HepG2 (cell line): ENCODE measurements around the gene LDAH. TPM values are rescaled to one million over a fixed set of nuclear protein-coding genes. Genes with fewer than 3 reads are reported as not detected.
A peak's percentile ranks its signal among the peaks of the same experiment; 100 is the strongest.

ENCODE experiments used
- ARID2 ChIP-seq: sonication (generic); formaldehyde crosslinking; IDR thresholded peaks from 2 replicates; pipeline ENCODE4 v1.8.1; 2022; ENCODE audit warnings: mild to moderate bottlenecking, missing genetic modification reagents, borderline replicate concordance
- BHLHE40 ChIP-seq: IDR thresholded peaks from 2 replicates; pipeline ENCODE4 v1.6.1; 2011; ENCODE audit warnings: low read length, improper control_type of control experiment
- CREM ChIP-seq, 2 experiments: sonication (generic) in 1 of 2; formaldehyde crosslinking in 1 of 2; IDR thresholded peaks; 2 replicates each; pipeline versions ENCODE4 v1.4.0 to v1.6.1; 2016 to 2020; ENCODE audit warnings: antibody characterized with exemption in 1 of 2, mild to moderate bottlenecking in 1 of 2, missing genetic modification reagents in 1 of 2
- IKZF1 ChIP-seq: fragments of 450-650 bp; IDR thresholded peaks from 2 replicates; pipeline ENCODE4 v1.7.1; 2016
- JUNB ChIP-seq: sonication (generic); formaldehyde crosslinking; IDR thresholded peaks from 2 replicates; pipeline ENCODE4 v1.8.0; 2022; ENCODE audit warnings: missing genetic modification reagents, mild to moderate bottlenecking, borderline replicate concordance
- KMT2A ChIP-seq: sonication (generic); formaldehyde crosslinking; IDR thresholded peaks from 2 replicates; pipeline ENCODE4 v1.4.0; 2020; ENCODE audit warnings: missing genetic modification reagents
- POLR2AphosphoS5 ChIP-seq: IDR thresholded peaks from 2 replicates; pipeline ENCODE4 v1.6.1; 2012; ENCODE audit warnings: low read depth, low read length
- RCOR2 ChIP-seq: IDR thresholded peaks from 2 replicates; pipeline ENCODE4 v1.6.1; 2016; ENCODE audit warnings: missing biosample characterization, missing genetic modification reagents
- RNF2 ChIP-seq: fragments of 450-650 bp; conservative IDR thresholded peaks from 2 replicates; pipeline ENCODE4 v1.6.1; 2016; ENCODE audit warnings: low read depth
- SMARCC2 ChIP-seq: fragments of 450-650 bp; IDR thresholded peaks from 2 replicates; pipeline ENCODE4 v1.6.1; 2017; ENCODE audit warnings: antibody characterized with exemption, mild to moderate bottlenecking
- SNRNP70 ChIP-seq: fragments of 200-400 bp; formaldehyde crosslinking; IDR thresholded peaks from 2 replicates; pipeline ENCODE4 v1.6.1; 2017; ENCODE audit warnings: mild to moderate bottlenecking, low read depth, low read length, moderate library complexity
- TBP ChIP-seq: sonication (generic); formaldehyde crosslinking; IDR thresholded peaks from 2 replicates; pipeline ENCODE4 v1.5.0; 2020; ENCODE audit warnings: missing genetic modification reagents
- ZFP90 ChIP-seq: sonication (generic); formaldehyde crosslinking; IDR thresholded peaks from 2 replicates; pipeline ENCODE4 v1.8.0; 2022; ENCODE audit warnings: missing genetic modification reagents, mild to moderate bottlenecking, inconsistent platforms, borderline replicate concordance
- ZNF331 ChIP-seq: sonication (generic); formaldehyde crosslinking; IDR thresholded peaks from 2 replicates; pipeline ENCODE4 v1.4.0; 2020; ENCODE audit warnings: missing genetic modification reagents
- ZNF343 ChIP-seq: sonication (generic); formaldehyde crosslinking; IDR thresholded peaks from 2 replicates; pipeline ENCODE4 v1.4.0; 2020; ENCODE audit warnings: mild to moderate bottlenecking, missing genetic modification reagents
- ZNF564 ChIP-seq: sonication (generic); formaldehyde crosslinking; IDR thresholded peaks from 2 replicates; pipeline ENCODE4 v1.8.1; 2023; ENCODE audit warnings: mild to moderate bottlenecking, missing genetic modification reagents
- ZNF577 ChIP-seq: sonication (generic); formaldehyde crosslinking; IDR thresholded peaks from 2 replicates; pipeline ENCODE4 v1.4.0; 2020; ENCODE audit warnings: mild to moderate bottlenecking, low read depth, missing genetic modification reagents, borderline replicate concordance
- ZNF687 ChIP-seq: sonication (generic); formaldehyde crosslinking; IDR thresholded peaks from 2 replicates; pipeline ENCODE4 v1.5.1; 2020; ENCODE audit warnings: mild to moderate bottlenecking, missing genetic modification reagents, moderate library complexity
- ZNF841 ChIP-seq: sonication (generic); formaldehyde crosslinking; IDR thresholded peaks from 2 replicates; pipeline ENCODE4 v1.8.1; 2023; ENCODE audit warnings: missing genetic modification reagents, borderline replicate concordance
- ZSCAN9 ChIP-seq: IDR thresholded peaks from 2 replicates; pipeline ENCODE4 v1.6.1; 2016; ENCODE audit warnings: borderline replicate concordance
- ZXDC ChIP-seq: sonication (generic); formaldehyde crosslinking; IDR thresholded peaks from 2 replicates; pipeline ENCODE4 v1.5.0; 2020; ENCODE audit warnings: mild to moderate bottlenecking, missing genetic modification reagents
- polyA plus RNA-seq, 8 experiments: library from polyadenylated mRNA; depleted of rRNA in 3 of 8; stranded (reverse) in 7 of 8; unstranded in 1 of 8; fragments of >200 nt; fragmentation: Illumina TruSeq in 4 of 8; extraction: Trizol in 4 of 8; gene quantifications; 2 replicates each; pipeline versions ENCODE4 v1.2.1 to v1.2.3, GENCODE V29; 2011 to 2016; ENCODE audit warnings: low read depth in 4 of 8, missing spikeins in 1 of 8, mixed read lengths in 1 of 8; ENCODE audit not compliant: insufficient read depth in 1 of 8
- total RNA-seq, 5 experiments: library from RNA; depleted of rRNA; stranded (reverse); fragments of >200 nt; fragmentation: Illumina TruSeq; extraction: Trizol; gene quantifications; 2 replicates each; pipeline ENCODE4 v1.2.3, GENCODE V29; 2016; ENCODE audit warnings: low read depth in 1 of 5
- TF ChIP-seq, protein P1 (sequence below): IDR thresholded peaks from 2 replicates; pipeline ENCODE4 v1.6.1; 2016; ENCODE audit warnings: missing compliant biosample characterization, missing genetic modification reagents, borderline replicate concordance

LDAH gene
- total and polyA plus RNA-seq, 2 of the 13 experiments (the other 11 are each of a cell fraction or from before 2014, with no cell fraction given) = 28.8 to 46.2 TPM

GRCh38 chr2:20822535-20823490, at the start of gene LDAH (continued):
- peak; percentile 98 for TF ChIP-seq ZNF687 (CRISPR knock-in tag)
- TF ChIP-seq JUNB (CRISPR knock-in tag) = no peak
- no peak for TF ChIP-seq SNRNP70
- peak; percentile 78 for TF ChIP-seq RCOR2 (CRISPR knock-in tag)
- TF ChIP-seq ZNF564 (CRISPR knock-in tag) = peak; percentile 68; the same call in 1 of the 2 replicates
- peak; percentile 85; the same call in 1 of the 2 replicates for TF ChIP-seq ZNF343 (CRISPR knock-in tag)
- peak; percentile 100 for TF ChIP-seq CREM (IDR thresholded peaks at IDR 0.05)
- TF ChIP-seq CREM (CRISPR knock-in tag; IDR thresholded peaks at IDR 0.05) = peak; percentile 97
- 0 out of 2 replicates have a peak, but pooled peaks have one; percentile 31 for TF ChIP-seq TBP (CRISPR knock-in tag)
- peak; percentile 94 for TF ChIP-seq KMT2A (CRISPR knock-in tag)
- TF ChIP-seq ZSCAN9 = peak; percentile 83
- peak; percentile 96 for TF ChIP-seq ZNF331 (CRISPR knock-in tag)
- no peak for TF ChIP-seq ZNF841 (CRISPR knock-in tag)
- TF ChIP-seq ZFP90 (CRISPR knock-in tag) = peak; percentile 81
- TF ChIP-seq POLR2AphosphoS5 = peak; percentile 95
- no peak; the same call in 1 of the 2 replicates for TF ChIP-seq RNF2
- TF ChIP-seq ZXDC (CRISPR knock-in tag) = peak; percentile 88
- TF ChIP-seq ARID2 (CRISPR knock-in tag) = no peak
- no peak for TF ChIP-seq IKZF1
- peak; percentile 100 for TF ChIP-seq BHLHE40
- no peak for TF ChIP-seq SMARCC2
- TF ChIP-seq, protein P1, sequence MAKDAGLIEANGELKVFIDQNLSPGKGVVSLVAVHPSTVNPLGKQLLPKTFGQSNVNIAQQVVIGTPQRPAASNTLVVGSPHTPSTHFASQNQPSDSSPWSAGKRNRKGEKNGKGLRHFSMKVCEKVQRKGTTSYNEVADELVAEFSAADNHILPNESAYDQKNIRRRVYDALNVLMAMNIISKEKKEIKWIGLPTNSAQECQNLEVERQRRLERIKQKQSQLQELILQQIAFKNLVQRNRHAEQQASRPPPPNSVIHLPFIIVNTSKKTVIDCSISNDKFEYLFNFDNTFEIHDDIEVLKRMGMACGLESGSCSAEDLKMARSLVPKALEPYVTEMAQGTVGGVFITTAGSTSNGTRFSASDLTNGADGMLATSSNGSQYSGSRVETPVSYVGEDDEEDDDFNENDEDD = peak; percentile 91; the same call in 1 of the 2 replicates
- 0 out of 2 replicates have a peak, but pooled peaks have one; percentile 83 for TF ChIP-seq ZNF577 (CRISPR knock-in tag)
